GM21526 (cell line): ENCODE measurements around the gene CELSR3.

ENCODE experiments used
- ATAC-seq: cut with Tn5 transposase; IDR thresholded peaks from one replicate; pipeline ENCODE4 v1.9.1; 2021; ENCODE audit warnings: moderate library complexity; ENCODE audit not compliant: unreplicated experiment, low FRiP score

CELSR3 gene

DNA sequence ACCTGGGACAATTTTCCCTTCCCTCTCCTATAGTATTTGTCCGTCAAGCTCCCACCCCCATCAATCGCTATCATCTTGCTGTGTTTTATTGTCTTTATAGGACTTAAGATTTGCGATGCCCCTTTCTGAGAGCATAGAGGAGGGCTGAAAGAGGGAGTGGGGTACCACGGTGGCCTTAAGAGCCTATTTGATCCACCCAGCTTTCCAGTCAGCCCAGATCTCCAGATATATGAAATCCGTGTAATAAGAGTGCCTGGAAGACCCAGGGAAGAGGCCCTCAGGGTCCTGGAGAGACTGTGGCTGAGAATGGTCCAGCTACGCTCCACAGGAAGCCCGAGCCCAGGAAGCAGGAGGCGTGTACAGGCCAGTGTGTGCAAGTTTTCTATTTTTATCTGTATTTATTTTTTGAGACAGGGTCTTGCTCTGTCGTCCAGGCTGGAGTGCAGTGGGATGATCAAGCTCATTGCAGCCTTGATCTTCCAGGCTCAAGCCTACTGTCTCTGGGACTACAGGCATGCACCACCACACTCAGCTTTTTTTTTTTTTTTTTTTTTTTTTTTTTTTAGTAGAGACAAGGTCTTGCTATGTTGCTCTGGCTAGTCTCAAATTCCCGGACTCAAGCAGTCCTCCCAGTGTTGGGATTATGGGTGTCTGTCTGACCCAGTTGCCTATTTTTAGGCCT, 24.0 kb upstream of the CELSR3 start:
- no peak for ATAC-seq

DNA sequence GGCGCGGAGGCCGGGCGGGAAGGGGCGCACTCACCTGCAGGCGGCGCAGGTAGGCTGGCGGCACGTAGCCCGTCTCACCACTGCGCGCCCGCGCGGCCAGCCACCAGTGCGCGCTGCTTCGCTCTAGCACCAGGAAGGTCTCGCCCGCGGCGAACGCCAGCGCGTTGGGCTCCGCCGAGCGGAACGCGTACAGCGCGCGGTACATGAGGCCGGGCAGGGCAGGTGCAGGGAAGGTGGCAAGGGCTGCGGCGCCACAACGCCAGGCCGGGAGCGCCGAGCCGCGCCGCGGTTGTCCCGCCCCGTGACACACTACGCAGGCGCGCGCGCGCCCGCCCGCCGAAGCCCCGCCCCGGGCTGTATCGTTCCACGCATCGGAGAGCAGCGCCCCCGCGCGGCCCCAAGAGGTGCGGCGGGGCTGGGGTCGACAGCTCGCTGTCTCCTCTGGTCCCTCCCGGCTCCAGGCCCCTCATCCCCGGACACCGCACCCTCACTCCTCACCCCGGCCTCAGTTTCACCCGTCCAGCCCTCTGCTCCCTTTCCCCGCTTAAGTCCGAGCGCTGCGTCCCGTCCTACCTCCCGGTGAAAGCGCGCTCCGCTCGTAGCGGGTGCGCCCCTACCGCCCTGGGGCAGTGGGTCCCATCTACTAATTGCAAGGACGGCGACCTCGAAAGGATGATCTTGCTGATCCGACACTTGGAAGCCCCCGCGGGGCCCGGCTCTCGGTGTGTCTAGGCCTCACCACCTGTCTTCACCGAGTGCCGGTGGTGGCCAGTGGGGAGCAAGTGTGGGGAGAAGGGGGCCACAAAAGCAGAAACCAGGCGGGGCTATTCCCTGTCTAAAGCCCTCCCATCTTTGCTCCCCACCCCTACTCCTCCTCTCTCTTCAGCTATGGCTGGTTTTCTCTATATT, 23.2 kb upstream of the CELSR3 start, which contains the start of gene NCKIPSD:
TSS of gene NCKIPSD (minus strand) at position 313 of the 909 bp plus-strand sequence. CDS start at position 205, 108 bp downstream.
- ATAC-seq = peak; percentile 70

DNA sequence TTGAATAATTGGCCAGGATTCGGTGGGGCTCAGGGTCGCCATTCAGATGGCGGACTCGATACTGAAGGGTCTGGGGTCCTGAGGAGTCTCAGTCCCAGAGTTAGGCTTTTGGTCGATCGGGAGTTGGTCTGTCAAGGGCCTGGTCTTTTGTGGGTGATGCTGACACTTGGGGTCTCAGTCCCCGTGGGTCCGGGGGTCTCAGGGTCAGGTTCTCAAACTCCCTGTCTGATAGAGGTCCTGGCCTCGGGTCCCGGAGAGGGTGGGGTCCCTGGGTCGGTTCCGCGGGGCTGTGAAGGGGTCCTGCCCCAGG, 22.6 kb upstream of the CELSR3 start:
- no peak for ATAC-seq

DNA sequence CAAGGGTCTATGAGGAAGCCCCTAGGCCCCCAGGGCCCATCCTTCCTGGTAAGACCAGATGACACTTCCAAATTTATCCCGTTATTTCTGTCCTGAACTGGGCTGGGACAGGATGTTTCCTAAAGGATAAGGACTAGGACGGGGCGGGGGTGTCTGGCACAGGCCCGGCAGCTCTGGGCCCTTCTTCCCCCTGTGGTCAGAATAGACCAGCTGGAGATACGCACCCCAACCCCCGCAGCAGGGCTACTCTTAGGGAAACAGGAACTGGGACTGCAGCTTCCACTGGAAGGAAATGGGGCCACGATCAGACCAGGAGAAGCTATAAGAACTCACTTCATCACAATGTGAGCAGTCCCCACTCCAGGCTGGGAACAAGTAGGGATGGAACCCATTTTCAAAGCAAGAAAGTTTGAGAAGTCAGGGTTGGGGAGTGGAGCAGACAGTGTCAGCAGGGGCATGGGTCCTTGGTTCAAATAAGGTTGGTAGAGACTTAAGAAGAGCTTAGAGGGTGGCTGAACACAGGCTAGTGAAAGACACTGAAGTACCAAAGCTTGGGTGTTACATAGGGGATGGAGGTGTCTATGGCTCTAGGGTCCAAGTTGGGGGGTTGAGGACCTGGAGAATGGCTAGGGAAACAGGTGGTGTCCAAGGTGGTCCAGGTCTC, 21.9 kb upstream of the CELSR3 start:
- no peak for ATAC-seq

DNA sequence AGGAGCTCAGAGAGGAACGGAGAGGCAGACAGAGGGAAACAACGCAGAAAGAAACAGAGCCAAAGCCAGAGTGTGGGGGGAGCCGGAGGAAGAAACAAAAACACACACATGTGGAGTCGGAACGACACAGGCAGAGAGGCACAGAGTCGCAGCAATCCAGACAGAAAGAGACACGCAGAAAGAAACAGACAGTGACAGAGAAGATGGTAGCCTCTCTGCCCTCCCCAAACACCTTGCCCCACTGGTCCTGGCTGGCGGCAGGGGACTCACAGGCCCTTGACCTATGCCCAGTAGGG, 21.3 kb upstream of the CELSR3 start:
- no peak for ATAC-seq

DNA sequence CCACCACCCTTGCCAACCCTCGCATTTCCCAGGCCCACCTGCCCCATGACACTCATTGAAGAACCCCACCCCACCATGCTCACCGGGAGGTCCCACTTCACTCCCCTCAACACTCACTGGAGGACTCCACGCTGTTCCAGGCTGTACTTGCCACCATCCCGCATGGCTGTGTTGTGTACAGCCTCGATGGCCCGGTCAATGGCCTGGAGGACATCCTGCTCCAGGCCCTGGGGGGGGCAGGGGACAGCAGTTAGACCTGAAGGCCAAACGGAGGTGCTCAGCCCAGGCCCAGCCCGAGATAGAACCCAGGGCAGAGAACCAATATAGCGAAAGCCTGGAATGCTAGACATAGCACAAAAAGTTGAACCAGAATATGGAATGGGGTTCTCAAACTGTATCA, 20.1 kb upstream of the CELSR3 start:
- no peak for ATAC-seq

DNA sequence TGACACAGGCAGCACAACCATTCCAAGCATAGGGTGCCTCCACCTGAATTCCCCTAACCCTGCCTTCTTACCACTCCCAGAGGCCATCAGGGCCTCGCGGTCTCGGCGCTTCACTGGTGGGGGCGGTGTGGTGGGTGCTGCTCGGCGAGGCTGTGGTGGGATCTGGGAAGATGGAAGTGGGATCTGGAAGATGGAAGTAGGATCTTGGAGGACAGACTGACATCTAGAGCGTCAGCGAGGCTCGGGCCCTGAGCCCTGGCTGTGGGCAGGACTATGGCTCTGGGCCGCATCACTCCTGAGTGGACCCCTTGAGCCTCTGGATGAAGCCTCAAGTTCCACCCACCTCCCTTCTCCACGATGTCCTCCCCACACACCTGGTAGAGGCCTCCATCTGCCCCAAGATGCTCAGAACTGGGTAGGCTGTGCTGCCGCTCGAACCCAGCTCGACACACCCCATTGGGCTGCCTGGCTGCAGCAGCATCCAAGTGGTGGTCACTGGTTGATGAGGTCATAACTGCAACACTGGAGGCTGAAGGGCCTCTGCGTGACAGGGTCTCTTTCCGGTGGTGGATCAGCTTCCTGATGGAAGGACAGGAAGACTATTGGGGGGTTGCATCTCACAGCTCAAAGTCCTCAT, 19.4 kb upstream of the CELSR3 start:
- ATAC-seq = no peak

DNA sequence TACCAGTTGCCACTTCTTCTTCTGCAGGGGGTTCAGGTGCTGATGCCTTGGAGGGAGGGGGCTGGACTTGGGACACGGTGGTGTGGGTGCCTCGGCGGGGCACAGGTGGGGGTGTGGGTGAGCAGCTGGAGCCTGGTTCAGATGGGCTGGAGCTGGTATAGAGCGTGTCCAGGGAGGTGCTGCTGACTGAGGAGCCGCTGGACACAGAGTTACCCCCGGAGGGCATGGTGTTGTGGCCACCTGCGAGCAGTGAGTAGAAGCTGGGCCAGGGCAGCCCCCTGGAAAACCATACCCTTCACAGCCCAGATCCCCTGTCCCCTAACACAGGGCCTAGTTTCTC, 18.8 kb upstream of the CELSR3 start:
- ATAC-seq = no peak

DNA sequence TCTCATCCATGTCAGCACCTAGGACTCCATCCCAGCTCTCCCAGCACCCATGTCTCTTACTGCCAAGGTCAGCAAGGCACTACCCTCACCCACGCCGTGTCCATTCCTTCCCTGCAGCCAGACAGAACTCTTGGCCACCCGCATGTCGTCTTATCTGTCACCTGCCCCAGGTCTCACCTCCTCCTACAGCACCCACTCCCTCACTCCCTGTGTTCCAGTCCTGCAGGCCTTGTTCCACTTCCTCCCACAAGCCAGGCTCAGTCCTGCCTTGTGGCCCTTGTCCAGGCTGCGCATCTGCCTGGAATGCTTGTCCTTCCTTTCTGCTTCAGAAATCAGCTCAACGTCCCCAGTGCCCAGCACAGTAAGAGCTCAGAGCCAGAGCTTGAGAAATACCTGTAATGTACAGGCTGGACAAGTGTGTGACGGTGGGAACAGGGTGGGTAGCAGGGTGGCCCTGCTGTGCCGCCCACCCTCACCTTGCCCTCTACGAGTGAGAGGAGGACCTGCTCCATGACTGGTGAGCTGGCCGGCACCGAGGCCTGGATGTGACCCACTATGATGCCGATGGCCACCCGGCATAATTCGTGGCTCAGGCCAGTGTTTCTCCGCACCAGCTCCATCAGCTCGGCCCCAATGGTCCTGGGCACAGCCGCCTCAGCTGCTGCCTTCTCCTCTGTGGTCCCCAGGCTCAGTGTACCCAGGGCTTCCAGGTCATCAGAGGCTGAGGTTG, 18.3 kb upstream of the CELSR3 start:
- no peak for ATAC-seq

DNA sequence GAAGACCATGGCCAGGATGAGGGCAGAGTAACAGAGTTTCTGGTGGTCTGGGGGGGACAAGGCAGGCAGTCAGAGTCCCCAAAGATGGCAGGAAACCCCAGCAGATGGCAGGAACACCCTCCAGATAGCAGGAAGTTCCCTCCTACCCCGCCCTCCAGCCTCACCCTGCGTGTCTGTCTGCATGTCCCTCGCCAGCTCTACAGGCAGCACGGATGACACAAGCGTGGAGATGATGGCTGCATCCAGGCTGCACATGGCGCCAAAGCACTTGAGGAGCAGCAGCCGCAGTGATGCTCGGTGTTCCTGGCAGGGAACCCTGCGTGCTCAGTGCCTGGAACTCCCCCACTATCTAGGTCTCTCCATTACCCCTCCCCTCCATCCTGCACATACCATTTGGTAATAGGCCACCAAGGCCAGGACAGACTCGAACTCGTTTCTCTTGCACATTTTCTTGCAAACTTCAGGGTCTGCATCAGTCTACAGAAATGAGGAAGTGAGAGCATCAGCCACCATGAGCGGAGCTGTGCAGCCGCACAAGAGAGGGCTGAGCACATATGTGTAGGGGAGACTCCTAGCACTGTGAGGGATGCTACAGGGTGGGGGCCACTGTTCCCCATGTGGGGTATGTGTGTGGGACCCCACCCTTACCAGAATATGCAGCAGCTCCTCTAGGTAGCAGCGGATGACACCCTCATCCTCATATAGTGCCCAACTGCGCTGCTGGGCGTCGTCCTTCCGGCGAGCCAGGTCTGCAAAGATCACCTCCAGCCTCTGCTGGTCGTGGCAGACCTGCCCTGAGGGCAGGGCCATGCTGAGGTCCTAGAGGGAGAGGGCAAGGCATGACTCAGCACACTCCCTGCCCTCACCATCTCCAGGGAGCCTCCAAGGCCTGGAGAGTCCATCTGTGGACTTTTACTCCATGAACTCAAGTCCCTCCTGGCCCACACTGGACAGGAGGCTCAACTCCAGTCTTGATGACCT, 17.0 kb upstream of the CELSR3 start:
- no peak for ATAC-seq

DNA sequence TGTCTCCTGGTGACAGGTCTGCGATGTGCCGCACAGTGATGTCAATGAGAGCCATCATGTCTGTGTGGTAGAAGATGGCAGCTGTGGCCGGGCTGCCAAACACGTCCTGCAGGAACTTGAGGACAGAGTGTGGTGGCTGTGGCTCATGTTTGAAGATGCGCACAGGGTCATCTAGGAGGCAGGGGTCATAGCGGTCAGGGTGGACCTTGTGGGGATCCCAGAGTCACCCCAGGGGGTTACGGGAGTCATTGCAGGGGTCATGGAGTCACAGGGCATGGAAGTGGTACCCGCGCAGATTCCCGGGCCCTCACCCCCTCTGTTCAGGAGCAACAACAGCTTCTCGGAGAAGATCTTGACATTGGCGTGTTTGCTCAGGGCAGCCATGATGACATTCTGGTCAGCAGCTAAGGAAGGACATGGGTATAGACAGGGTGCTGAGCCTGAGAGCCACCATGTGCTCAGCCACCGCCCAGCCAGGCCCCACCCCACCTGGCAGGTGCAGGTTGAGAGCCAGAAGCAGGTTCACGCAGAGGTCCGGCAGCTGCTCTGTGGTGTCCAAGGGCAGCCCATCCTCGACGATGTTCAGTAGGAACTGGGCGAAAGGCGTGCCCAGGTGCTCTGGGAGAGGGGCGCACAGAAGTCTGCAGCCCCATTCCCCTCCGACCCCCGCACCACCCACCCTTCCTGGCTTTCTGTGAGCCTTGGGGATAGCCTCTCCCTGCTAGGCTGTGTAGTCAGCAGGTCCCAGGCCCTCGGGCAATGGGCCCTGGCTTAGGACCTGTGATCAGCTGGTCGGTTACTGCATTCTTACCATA, 16.1 kb upstream of the CELSR3 start:
- ATAC-seq = no peak

DNA sequence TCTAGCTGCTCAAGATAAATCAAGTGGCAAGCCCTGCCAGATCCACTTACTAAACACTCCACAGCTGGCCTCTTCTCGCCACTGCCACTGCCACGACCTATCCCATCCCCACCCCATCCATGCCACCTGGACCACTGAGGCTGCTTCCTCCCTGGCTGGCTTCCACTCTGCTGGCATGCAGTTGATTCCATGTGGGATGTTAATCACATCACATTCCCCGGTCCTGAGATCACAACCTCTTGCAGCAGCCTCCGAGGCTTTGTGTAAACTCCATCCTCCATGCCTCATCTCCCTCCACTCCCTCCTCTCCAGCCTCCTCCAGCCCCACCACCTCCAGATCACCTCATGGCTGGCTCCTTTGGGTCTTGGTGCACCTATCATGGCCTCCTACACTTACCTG, 15.4 kb upstream of the CELSR3 start:
- ATAC-seq = no peak

DNA sequence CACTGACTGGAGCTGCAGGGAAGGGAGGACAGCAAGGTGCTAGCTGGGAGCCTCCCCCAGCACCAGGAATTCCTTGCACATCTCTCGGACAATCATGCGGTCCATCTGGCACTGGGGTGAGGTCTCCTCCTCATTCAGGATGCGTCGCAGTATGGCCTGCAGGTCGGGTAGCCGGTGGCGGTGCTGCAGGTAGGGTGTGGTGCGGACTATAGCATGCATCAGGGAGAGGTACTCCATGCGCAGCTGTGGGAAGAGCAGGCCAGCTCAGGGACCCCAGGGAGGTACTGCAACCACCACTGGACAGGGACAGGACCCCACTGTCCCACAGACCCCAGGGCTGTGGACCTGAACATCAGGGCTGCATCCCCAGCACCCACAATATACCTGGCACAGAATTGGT, 11.8 kb upstream of the CELSR3 start:
- ATAC-seq = no peak

DNA sequence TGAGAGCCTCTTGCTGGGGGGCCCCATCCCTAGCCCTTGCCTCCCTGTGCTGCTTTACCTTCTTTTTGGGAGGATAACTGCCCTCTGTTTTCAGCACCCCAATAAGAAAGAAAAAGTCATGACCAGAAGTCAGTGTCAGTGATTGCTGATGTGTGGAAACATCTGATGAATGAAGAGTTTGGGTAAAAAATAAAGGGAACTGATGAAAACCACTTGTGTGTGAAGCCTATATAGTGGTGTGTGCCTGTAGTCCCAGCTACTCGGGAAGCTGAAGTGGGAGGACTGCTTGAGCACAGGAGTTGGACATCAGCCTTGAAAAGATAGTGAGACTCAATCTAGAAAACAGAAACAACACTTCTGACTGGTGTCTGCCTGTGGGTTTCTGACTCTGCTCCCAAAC, 9.8 kb upstream of the CELSR3 start:
- no peak for ATAC-seq

DNA sequence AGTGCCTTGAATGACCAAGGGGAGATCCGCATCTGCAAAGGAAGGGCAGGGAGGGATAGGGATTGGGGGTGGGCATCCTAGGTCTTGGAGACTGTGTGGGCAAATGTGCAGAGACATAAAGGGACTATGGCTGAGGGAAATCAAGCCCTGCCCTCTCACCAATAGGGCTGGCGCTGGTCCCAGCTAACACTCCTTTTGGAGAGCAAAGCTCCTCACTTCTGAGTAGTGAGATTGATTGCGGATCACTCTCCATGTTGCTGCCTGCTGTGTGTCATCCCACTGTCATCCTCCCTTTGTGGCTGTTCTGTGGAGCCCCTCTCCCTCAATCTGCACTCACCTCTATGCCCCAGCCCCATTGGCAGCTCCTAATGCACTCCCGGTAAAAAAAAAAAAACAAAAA, 2.2 kb upstream of the CELSR3 start:
- ATAC-seq = no peak

DNA sequence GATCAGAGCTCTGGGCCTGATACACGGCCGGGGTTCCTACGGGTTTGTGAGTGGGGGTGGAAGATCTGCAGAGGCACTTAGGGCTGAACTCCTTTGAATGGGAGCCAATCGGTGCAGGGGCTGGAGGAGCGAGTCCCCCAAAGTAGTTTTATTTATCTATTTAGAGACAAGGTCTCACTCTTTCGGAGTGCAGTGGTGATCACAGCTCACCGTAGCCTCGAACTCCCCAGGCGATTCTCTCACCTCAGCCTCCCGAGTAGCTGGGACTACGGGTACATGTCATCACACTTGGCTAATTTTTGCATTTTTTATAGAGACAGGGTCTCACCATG, 1.6 kb upstream of the CELSR3 start:
- no peak for ATAC-seq

DNA sequence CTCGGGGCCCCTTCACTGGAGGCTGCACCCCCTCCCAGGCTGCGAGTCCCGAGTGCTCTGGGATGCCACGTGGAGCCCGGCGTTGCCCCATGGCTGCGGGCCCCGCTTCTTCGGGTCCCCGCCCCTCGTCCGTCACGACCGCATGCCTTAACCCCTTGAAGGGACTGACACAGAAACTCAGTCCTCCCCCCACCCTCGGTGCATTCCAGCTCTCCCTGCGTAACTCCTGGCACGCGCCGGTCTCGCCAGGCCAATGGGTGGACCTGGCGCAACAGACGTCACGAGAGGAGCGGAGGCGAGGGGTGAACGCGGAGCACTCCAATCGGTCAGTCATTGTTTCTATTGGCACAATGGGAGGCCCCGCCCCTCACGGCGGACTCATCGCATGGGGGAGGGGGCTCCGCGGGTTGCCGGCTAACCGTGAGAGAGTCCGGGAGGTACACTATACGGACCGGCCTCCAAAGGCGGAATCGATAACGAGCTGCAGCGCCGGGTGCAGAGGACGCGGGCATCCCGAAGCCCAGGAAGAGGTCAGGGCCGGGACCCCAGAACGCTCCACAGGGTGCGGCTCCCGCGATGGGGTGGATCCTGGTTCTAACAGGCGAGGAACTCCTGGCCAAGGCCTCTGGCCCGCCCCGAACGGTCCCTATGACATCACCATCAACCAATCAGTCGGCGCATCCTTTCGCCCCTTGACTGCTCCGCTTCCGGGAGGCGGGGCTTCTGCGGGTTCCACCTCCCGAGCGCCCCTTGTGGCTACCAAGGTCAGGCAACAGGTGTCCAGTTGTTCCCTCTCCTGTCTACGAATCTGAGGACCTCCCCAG, 1.0 kb upstream of the CELSR3 start:
- peak; percentile 72 for ATAC-seq

DNA sequence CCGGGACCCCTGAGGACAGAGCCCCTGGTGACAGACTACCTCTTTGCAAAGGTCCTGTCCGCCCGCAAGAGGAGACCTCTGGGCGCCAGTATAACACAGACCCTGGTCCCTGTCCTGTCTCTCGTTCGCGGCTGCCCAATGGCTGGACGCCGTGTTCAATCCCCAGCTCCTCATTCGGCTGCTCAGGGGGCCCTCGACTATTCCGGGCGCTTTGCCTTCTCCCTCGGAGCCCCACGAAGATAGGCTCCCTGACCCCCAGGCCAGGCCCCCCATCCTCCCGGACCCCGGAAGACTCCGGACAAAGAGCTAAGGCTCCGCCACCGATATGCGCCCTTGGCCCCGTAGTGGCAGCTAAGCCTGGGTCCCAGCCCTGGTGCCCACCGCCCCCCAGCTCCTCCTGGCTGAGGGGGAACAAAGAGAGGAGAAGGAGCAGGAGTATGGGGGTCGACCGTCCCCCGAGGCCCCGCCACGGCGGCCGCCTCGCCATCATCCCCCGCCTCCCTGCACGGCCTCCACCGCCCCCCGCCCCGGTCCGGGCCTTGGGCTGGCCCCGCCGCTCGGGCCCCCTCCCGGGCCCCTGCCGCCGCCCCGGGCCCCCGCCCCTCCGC, 437 bp downstream of the CELSR3 start:
- no peak for ATAC-seq
